Stomach smooth muscle (tissue), 2 donors: ENCODE measurements around the gene SGO2.

Experiments
- H3K27ac ChIP-seq: one replicate; pipeline ENCODE4 v1.7.0; 2013; ENCODE audit warnings: mild to moderate bottlenecking, low read length, inconsistent platforms
- H3K27me3 ChIP-seq, 2 donors: one replicate each; pipeline ENCODE4 v1.7.0; 2013; ENCODE audit warnings: low read length in 2 of 2; ENCODE audit not compliant: insufficient read depth in 2 of 2, control insufficient read depth in 1 of 2
- H3K36me3 ChIP-seq, 2 donors: one replicate each; pipeline ENCODE4 v1.7.0; 2013; ENCODE audit warnings: low read length in 2 of 2; ENCODE audit not compliant: control insufficient read depth in 2 of 2, insufficient read depth in 2 of 2
- H3K4me1 ChIP-seq: one replicate; pipeline ENCODE4 v1.7.0; 2013; ENCODE audit warnings: low read length; ENCODE audit not compliant: control insufficient read depth, insufficient read depth
- H3K4me3 ChIP-seq, 2 donors: one replicate each; pipeline ENCODE4 v1.7.0; 2013; ENCODE audit warnings: low read length in 2 of 2
- H3K9ac ChIP-seq, 2 donors: one replicate each; pipeline ENCODE4 v1.7.0; 2013; ENCODE audit warnings: low read length in 2 of 2, mild to moderate bottlenecking in 1 of 2
- H3K9me3 ChIP-seq, 2 donors: one replicate each; pipeline ENCODE4 v1.7.0; 2013; ENCODE audit warnings: low read length in 2 of 2; ENCODE audit not compliant: control insufficient read depth in 2 of 2
- donor health status: healthy.
- donor health status: Pancreatic carcinoma.

The SGO2 gene

GRCh38 chr2:200578778-200579177 lies 52.8 kb downstream of the SGO2 start:
- Histone ChIP-seq H3K9ac (no peak overlapping the region), H3K4me3 (no peak overlapping the region), H3K9me3 (no peaks in the 10 kb centered on the region), H3K36me3 (no peaks in the 10 kb centered on the region), H3K27ac (no peak overlapping the region), H3K4me1 (no peaks in the 10 kb centered on the region), H3K27me3 (no peaks in the 10 kb centered on the region)

- Histone ChIP-seq H3K4me1 (peaks cover 4% of the 10 kb centered on the region), H3K27ac (no peak overlapping the region), H3K9me3 (no peaks in the 10 kb centered on the region), H3K4me3 (no peak overlapping the region), H3K9ac (no peak overlapping the region), H3K27me3 (no peaks in the 10 kb centered on the region), H3K36me3 (no peaks in the 10 kb centered on the region)
Measured at GRCh38 chr2:200584639-200585038, 58.6 kb downstream of the SGO2 start.

GRCh38 chr2:200585340-200585729 lies 59.3 kb downstream of the SGO2 start:
- peak overlapping the region; percentile 47 to 59 for H3K9ac ChIP-seq
- H3K27ac ChIP-seq, result no peak overlapping the region
- peak overlapping the region; percentile 76 to 81 for H3K4me3 ChIP-seq
- no peaks in the 10 kb centered on the region for H3K36me3 ChIP-seq
- peaks cover 4% of the 10 kb centered on the region for H3K4me1 ChIP-seq
- H3K27me3 ChIP-seq, result no peaks in the 10 kb centered on the region
- no peaks in the 10 kb centered on the region for H3K9me3 ChIP-seq

GRCh38 chr2:200585730-200586643 lies 60.0 kb downstream of the SGO2 start, which contains the start of gene AOX1:
AOX1 (plus strand) TSS chr2:200586014; CDS start chr2:200586109, 95 bp downstream.
- no peaks in the 10 kb centered on the region for H3K27me3 ChIP-seq
- peak within 1 kb of the TSS; percentile 50 for H3K27ac ChIP-seq
- H3K9ac ChIP-seq, result peak within 1 kb of the TSS; percentile 59 to 69
- H3K4me3 ChIP-seq, result peak within 1 kb of the TSS; percentile 76 to 81
- no peaks in the 10 kb centered on the region for H3K36me3 ChIP-seq
- peaks cover 4% of the 10 kb centered on the region for H3K4me1 ChIP-seq
- H3K9me3 ChIP-seq, result no peaks in the 10 kb centered on the region

- Histone ChIP-seq H3K27ac (peak overlapping the region; percentile 50), H3K9ac (peak overlapping the region; percentile 59 to 69), H3K36me3 (no peaks in the 10 kb centered on the region), H3K4me3 (peak overlapping the region; percentile 76 to 81), H3K27me3 (no peaks in the 10 kb centered on the region), H3K4me1 (peaks cover 4% of the 10 kb centered on the region), H3K9me3 (no peaks in the 10 kb centered on the region)
Measured at GRCh38 chr2:200586644-200586975, 60.6 kb downstream of the SGO2 start.

GRCh38 chr2:200587007-200587616 lies 61.1 kb downstream of the SGO2 start:
- Histone ChIP-seq H3K4me3 (no peak overlapping the region), H3K27ac (no peak overlapping the region), H3K4me1 (peaks cover 4% of the 10 kb centered on the region), H3K36me3 (no peaks in the 10 kb centered on the region), H3K9ac (no peak overlapping the region), H3K9me3 (no peaks in the 10 kb centered on the region), H3K27me3 (no peaks in the 10 kb centered on the region)

- Histone ChIP-seq H3K27ac (no peak overlapping the region), H3K36me3 (no peaks in the 10 kb centered on the region), H3K4me3 (no peak overlapping the region), H3K9ac (no peak overlapping the region), H3K9me3 (no peaks in the 10 kb centered on the region), H3K27me3 (no peaks in the 10 kb centered on the region), H3K4me1 (peaks cover 4% of the 10 kb centered on the region)
Measured at GRCh38 chr2:200588076-200588678, 62.2 kb downstream of the SGO2 start.

- Histone ChIP-seq H3K27ac (no peak overlapping the region), H3K9me3 (no peaks in the 10 kb centered on the region), H3K4me3 (no peak overlapping the region), H3K36me3 (no peaks in the 10 kb centered on the region), H3K4me1 (peaks cover 4% of the 10 kb centered on the region), H3K9ac (no peak overlapping the region), H3K27me3 (no peaks in the 10 kb centered on the region)
Measured at GRCh38 chr2:200590090-200590489, 64.1 kb downstream of the SGO2 start.

GRCh38 chr2:200591308-200591707 lies 65.3 kb downstream of the SGO2 start:
- H3K9ac ChIP-seq, result no peak overlapping the region
- no peaks in the 10 kb centered on the region for H3K27me3 ChIP-seq
- H3K27ac ChIP-seq, result no peak overlapping the region

GRCh38 chr2:200592406-200593075 lies 66.5 kb downstream of the SGO2 start:
- Histone ChIP-seq H3K27ac (no peak overlapping the region), H3K9ac (no peak overlapping the region), H3K4me3 (no peak overlapping the region), H3K36me3 (peaks cover 0 to 6% of the 10 kb centered on the region in 2 donors), H3K9me3 (peaks cover 0 to 6% of the 10 kb centered on the region in 2 donors), H3K27me3 (no peaks in the 10 kb centered on the region), H3K4me1 (no peaks in the 10 kb centered on the region)

More at GRCh38 chr2:200591308-200591707, 65.3 kb downstream of the SGO2 start:
- peaks cover 0 to 6% of the 10 kb centered on the region in 2 donors for H3K9me3 ChIP-seq
- peaks cover 4% of the 10 kb centered on the region for H3K4me1 ChIP-seq
- H3K36me3 ChIP-seq, result peaks cover 0 to 6% of the 10 kb centered on the region in 2 donors
- H3K4me3 ChIP-seq, result no peak overlapping the region
